Measurements from ENCODE around the gene C1orf210. TPM values are rescaled to one million over a fixed set of nuclear protein-coding genes. Genes with fewer than 3 reads are reported as not detected.

The C1orf210 gene
- total and polyA plus RNA-seq, 2 of the 13 experiments (the other 11 are each of a cell fraction or from before 2014, with no cell fraction given) = 0.49 to 5.1 TPM

DNA sequence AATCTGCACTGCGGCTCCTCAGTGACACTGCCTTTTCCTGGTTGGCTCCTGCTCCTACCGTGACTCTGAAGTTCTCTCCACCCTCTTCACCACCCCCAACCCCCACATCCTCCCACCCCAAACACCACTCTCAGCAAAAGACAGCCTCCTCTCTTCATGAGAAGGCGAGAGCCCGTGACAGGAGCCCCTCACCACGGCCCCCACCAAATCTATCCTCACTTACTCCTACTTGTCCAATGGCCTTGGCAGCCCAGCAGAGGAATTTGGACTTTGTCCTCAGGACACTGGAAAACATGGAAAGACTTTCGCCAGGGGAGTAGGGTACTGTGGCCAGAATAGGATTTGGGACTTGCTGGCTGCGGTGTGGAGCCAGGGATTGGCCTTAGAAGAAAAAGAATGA, 8.7 kb downstream of the C1orf210 start:
- peak overlapping the region; percentile 8; the same call in 1 of the 2 replicates for H3K9ac ChIP-seq (ENCODE audit: insufficient read depth, low read depth, low read length)
- H3K36me3 ChIP-seq (replicated peaks in 1 of 2; ENCODE audit: control insufficient read depth in 1 of 2, insufficient read depth in 2 of 2, low read length in 2 of 2) = no peaks in the 10 kb centered on the region
- H3K9me3 ChIP-seq (ENCODE audit: low read length) = no peaks in the 10 kb centered on the region
- FAIRE-seq (peak; percentile 73), DNase-seq (ENCODE audit: low spot score) (peak; percentile 87), ATAC-seq (peak; percentile 75)
- no peaks in the 10 kb centered on the region for H4K20me1 ChIP-seq (ENCODE audit: insufficient read depth, low read length)
- H3K4me2 ChIP-seq (ENCODE audit: low read depth, low read length) = peak overlapping the region; percentile 77
- CTCF ChIA-PET (ENCODE audit: low intra/inter-chr PET ratio, low total read pairs) = no interaction called here
- peak overlapping the region; percentile 53 for H3K27ac ChIP-seq (ENCODE audit: extremely low read length, insufficient read depth, low read length)
- H3K4me1 ChIP-seq (ENCODE audit: insufficient read depth, low read length) = peaks cover 76% of the 10 kb centered on the region
- intact Hi-C loops (cut with micrococcal nuclease; ENCODE audit: unreplicated experiment) (loop anchor here (2.0 kb wide), 1 partner anchor 64 kb away; no protein-coding TSS in a partner anchor), in situ Hi-C loops (cut with HindIII; ENCODE audit: extremely low pct_ligation_motif_present, low pct_unique_long_range_greater_than_20kb) (no loop called here)
- no peaks in the 10 kb centered on the region for H3K79me2 ChIP-seq (ENCODE audit: insufficient read depth, low read length)
- POLR2A ChIA-PET = interaction anchor here (1.2 to 2.8 kb wide), 6 partner anchors 9 to 352 kb away, joined by 3 to 35 read pairs (median 8); partner anchors contain the start of genes C1orf210 and CDC20
- no peak overlapping the region for H2AFZ ChIP-seq (ENCODE audit: low read length)
- H3K27me3 ChIP-seq (ENCODE audit: control insufficient read depth in 1 of 2, insufficient read depth in 2 of 2, low read length in 2 of 2) = no peaks in the 10 kb centered on the region; a peak in 1 of 5 replicates
- WGBS (ENCODE audit: low lambda C conversion rate) = 12% methylated on average over 7 of the region's 7 CpGs
- BruUV-seq (replicated peaks) = no TSS peak
- peak overlapping the region; percentile 17 to 55 (median 30); a peak in 5 of 6 replicates for H3K4me3 ChIP-seq (replicated peaks in 1 of 3; ENCODE audit: insufficient read depth in 1 of 3, low read depth in 2 of 3, low read length in 3 of 3)
- no peak for TF ChIP-seq SOX6 (IDR thresholded peaks at IDR 0.05)
- peak; percentile 51 for TF ChIP-seq SOX6 (CRISPR knock-in tag; IDR thresholded peaks at IDR 0.05)
- no peak for TF ChIP-seq CEBPG (CRISPR knock-in tag; IDR thresholded peaks at IDR 0.05)
- no peak for TF ChIP-seq ZNF678 (CRISPR knock-in tag; IDR thresholded peaks at IDR 0.05)
- TF ChIP-seq DR1 (CRISPR knock-in tag; IDR thresholded peaks at IDR 0.05) = no peak
- TF ChIP-seq TAF1 (CRISPR knock-in tag; IDR thresholded peaks at IDR 0.05) = no peak
- TF ChIP-seq ZNF646 (CRISPR knock-in tag; IDR thresholded peaks at IDR 0.05) = no peak
- no peak for TF ChIP-seq AKAP8 (CRISPR knock-in tag; IDR thresholded peaks at IDR 0.05)
- no peak for TF ChIP-seq ZNF652 (CRISPR knock-in tag; IDR thresholded peaks at IDR 0.05; ENCODE audit: borderline replicate concordance, low read depth)
- TF ChIP-seq RARA (CRISPR knock-in tag; IDR thresholded peaks at IDR 0.05) = peak; percentile 26; the same call in 1 of the 2 replicates
- TF ChIP-seq TBX2 (CRISPR knock-in tag; IDR thresholded peaks at IDR 0.05; ENCODE audit: borderline replicate concordance) = no peak
- no peak for TF ChIP-seq ZNF510 (CRISPR knock-in tag; IDR thresholded peaks at IDR 0.05; ENCODE audit: low read depth)
- TF ChIP-seq PLRG1 (conservative IDR thresholded peaks at IDR 0.05) = no peak
- no peak for TF ChIP-seq RBM22 (optimal IDR thresholded peaks at IDR 0.05; ENCODE audit: low read length)
- no peak for TF ChIP-seq ZNF512B (CRISPR knock-in tag; IDR thresholded peaks at IDR 0.05; ENCODE audit: borderline replicate concordance)
- no peak for TF ChIP-seq KLF6 (CRISPR knock-in tag; IDR thresholded peaks at IDR 0.05)
- peak; percentile 22; the same call in 1 of the 2 replicates for TF ChIP-seq SOX5 (CRISPR knock-in tag; IDR thresholded peaks at IDR 0.05; ENCODE audit: borderline replicate concordance)
- TF ChIP-seq, protein P1, sequence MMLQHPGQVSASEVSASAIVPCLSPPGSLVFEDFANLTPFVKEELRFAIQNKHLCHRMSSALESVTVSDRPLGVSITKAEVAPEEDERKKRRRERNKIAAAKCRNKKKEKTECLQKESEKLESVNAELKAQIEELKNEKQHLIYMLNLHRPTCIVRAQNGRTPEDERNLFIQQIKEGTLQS (CRISPR knock-in tag; IDR thresholded peaks at IDR 0.05) = no peak
